Activated T-helper 1 cell treated with Interleukin-2 at 50 U/mL for 16 hours (primary cell): ENCODE results near the gene ELF3.
A peak's percentile ranks its signal among the peaks of the same experiment; 100 is the strongest.
"Not testable (repeated sequence)": the region's sequence is repeated elsewhere in the genome, so short reads cannot be mapped to it uniquely, and the experiment has no call there.

ENCODE experiments used
- DNase-seq: peaks from one replicate; pipeline ENCODE4 v3.0.0-alpha.2; 2020; ENCODE audit warnings: low read depth

ELF3 gene

GRCh38 chr1:202007805-202008489 is 2.4 kb upstream of the ELF3 start:
- no peak for DNase-seq

DNA sequence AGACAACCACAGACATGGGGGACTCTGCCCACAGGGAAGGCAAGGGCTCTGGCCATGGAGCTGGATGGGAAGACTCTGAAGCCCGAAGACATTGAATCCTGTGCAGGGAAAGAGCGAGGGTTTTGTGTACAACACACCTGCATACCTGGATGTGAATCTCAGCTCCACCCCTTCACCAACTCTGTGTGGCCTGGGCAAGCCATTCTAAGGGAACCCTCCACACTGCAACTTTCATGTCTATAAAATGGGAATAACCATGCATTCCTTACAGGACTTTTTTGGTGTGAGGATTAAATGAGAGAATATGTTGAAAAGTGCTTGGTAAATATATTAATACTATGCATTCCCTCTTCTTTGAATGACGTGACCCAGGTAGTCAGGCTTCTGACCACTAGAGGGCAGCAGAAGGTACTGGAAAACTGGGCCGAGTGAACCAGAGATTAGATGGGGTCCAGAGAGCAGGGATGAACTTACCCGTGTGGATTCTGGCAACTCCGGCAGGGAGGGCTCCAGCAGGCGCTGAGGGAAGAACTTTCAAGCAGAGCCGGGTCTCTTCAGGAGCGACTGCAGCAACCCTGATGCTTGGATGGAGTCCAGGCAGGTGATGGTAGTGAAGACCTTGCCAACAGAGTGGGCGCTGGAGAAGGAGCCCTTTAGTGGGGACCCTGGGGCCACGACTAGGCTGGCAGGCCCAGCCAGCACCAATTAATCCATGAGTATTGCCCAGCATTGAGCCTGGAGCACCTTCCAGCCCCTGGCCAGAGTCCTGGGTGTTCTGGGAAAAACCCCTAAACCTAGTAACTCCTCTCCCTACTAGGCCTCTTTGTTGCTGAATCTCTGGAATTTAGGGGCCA is 834 bp upstream of the ELF3 start:
- peak; percentile 28 for DNase-seq

- no peak for DNase-seq
Observed at GRCh38 chr1:202011994-202012393, 1.6 kb downstream of the ELF3 start.

DNA sequence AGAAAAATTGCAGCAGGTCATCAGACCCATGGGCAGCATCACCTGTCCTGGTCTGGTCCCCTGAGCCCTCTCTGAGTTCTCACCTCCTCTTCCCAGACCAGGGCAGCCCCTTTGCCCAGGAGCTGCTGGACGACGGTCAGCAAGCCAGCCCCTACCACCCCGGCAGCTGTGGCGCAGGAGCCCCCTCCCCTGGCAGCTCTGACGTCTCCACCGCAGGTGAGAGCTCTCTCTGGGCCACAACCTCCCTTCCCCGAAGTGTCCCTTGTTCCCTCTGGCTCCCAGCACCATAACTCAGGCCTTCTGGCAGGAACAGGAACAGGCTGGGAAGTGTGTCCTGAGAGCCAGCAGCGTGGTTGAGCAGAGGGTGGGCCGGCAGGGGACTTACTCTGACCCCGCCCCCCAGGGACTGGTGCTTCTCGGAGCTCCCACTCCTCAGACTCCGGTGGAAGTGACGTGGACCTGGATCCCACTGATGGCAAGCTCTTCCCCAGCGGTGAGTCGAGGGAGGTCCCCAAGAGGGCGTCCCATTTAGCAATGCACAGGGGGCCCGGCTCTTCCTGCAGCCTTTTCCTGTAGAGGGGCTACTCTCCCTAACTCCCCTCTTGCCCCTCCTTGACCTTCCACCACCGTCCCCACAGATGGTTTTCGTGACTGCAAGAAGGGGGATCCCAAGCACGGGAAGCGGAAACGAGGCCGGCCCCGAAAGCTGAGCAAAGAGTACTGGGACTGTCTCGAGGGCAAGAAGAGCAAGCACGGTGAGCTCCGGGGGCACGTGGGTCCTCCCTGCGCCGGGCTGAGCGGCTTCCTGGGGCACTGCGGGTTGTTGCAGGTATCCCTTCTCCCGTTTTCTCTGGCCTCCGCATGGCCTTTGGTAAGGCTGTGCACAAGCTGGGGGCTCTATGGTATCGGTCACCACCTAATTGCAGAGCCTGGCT is 2.4 kb downstream of the ELF3 start:
- no peak for DNase-seq

DNA sequence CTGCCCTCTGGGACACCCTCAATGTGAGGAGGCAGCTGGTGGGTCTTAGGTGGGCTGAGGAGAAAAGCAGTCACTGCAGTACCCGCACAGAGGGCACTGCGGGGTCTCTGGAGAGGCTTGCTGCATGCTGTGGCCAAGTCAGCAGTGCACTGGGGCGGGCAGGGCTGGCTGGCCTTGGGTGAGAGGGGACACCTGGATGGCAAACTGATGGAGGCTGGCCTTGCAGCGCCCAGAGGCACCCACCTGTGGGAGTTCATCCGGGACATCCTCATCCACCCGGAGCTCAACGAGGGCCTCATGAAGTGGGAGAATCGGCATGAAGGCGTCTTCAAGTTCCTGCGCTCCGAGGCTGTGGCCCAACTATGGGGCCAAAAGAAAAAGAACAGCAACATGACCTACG is 3.2 kb downstream of the ELF3 start:
- DNase-seq: no peak

DNA sequence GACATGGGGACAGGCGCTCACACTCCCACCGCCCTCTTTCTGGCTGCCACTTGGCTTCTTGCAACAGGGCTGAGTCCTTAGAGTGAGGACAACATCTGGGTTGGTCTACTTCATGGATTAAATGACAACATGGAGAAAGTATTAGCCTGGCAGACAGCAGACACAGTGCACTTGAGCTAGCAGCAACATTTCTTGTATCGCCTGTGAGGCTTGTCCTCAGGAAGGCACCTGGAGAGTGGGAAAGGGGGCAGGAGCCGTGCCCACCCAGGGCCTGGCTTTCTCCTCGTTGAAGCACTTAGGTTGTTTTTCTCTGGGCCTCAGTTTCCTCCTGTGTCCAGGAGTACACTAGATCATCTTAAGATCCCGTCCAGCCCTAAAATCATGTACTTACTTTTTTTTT is 3.7 kb downstream of the ELF3 start:
- DNase-seq: no peak

DNA sequence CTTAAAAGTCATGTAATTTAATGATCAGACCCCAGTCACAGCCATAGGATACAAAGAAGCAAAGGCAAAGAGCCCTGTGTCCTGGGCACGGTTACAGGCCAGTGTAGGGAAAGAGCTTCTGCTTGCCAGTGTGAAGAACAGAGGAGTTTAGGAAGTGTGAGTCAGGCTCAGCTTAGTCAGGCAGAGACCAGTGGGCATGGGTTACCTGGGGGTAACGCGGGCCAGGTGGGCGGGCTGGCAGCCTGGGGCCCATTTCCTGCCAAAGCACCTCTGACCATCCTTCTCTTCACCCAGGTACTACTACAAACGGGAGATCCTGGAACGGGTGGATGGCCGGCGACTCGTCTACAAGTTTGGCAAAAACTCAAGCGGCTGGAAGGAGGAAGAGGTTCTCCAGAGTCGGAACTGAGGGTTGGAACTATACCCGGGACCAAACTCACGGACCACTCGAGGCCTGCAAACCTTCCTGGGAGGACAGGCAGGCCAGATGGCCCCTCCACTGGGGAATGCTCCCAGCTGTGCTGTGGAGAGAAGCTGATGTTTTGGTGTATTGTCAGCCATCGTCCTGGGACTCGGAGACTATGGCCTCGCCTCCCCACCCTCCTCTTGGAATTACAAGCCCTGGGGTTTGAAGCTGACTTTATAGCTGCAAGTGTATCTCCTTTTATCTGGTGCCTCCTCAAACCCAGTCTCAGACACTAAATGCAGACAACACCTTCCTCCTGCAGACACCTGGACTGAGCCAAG is 4.7 kb downstream of the ELF3 start:
- DNase-seq: no peak

GRCh38 chr1:202015662-202015937 is 5.2 kb downstream of the ELF3 start:
- no peak for DNase-seq

- no peak for DNase-seq
Observed at GRCh38 chr1:202016022-202016810, 5.8 kb downstream of the ELF3 start.

DNA sequence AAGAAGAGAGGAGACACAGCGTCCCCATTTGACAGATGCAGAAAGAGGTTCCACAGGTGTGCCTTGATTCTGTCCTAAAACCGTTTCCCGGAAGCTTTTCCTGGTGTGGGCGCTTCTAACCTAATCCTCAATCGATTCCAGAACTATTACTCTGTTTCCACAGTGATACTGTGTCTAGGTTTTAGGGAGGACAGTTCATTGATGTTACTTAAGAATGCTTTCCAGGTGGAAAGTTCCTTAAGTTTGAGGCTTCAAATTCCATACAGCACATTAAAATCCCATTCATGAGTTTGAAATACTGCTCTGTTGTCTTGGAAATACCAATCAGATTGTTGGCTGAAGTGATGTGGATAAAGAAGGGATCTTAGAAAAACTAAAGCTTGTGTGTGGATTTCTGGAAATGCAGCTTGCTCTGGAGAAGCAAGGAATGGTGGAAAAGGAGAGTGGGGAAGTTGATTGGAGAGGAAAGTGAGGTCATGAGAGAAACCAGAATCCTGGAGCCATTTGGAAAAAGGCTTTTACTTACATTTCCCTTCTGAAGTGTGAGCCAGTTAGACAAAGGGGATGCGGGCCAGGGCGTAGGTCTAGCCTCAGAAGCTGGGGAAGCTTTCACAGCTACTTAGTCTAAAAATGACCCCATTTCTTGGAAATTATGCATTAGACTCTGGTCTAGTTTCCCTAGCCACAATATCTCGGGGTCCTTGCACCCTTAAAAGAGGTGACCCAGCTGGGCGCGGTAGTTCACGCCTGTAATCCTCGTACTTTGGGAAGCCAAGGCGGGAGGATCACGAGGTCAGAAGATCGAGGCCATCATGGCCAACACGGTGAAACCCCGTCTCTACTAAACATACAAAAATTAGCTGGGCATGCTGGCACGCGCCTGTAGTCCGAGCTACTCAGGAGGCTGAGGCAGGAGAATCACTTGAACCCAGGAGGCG is 6.7 kb downstream of the ELF3 start:
- no peak for DNase-seq

DNA sequence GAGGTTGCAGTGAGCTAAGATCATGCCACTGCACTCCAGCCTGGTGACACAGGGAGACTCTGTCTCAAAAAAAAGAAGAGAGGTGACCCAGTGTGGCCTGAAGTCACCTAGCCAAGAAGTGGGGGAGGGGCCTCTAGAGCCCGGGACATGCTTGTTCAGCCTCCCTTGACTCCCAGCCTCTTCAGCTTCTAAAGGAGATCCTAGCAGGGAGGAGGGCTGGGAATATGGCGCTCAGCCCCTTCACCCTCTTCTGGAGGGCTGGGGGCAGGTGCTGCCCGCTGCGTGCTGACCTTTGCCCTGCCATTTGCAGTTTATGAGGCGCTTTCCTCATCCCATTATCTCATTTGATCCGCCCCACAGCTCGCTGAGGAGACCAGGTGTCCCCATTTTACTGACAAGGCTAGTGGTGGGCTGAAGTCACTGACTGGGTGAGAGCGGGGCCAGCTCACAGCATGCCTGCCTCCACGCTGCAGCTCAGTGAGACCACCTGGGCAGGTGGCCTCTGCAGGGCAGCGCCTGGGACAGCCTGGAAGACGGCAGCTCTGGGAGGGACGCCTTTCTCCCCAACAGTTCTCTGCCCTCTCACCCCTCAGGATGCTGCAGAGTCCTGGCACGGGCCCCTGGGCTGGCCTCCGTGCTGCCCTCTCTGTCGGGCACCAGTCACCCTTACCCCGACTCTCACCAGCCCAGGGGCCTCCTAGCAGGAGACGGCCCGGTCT is 7.5 kb downstream of the ELF3 start:
- no peak for DNase-seq

GRCh38 chr1:202018468-202019234 is 8.3 kb downstream of the ELF3 start:
- no peak for DNase-seq

DNA sequence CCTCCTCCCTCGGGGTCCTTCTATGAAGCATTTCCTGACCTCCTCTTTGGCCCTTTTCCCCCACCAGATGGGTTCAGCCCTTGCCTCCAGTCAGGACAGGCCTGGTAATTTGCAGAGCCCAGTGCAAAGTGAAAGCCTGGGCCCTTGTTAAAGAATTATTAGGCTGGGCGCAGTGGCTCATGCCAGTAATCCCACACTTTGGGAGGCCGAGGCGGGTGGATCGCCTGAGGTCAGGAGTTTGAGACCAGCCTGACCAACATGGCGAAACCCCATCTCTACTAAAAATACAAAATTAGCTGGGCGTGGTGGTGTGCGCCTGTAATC is 8.8 kb downstream of the ELF3 start:
- not testable (repeated sequence) for DNase-seq

DNA sequence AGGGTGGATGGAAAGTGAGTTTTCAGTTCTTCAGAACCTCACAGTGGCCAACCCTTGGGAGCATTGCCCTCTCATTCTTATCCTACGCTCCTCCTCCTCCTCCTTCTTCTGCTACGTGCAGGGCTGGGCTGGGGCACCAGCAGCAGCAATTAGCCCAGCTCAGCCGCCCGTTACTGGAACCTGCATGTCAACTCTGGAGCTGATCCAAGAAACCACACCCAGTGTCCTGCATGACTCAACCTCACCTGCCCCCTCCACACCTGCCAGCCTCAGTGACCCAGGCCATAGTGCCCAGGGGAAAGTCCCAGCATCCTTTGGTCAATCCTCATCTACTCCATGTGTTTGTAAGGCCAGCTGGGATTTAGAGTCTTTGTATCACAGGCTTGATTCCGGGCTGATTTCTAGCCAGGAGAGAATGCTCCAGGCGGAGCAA is 12.6 kb downstream of the ELF3 start:
- DNase-seq: no peak

DNA sequence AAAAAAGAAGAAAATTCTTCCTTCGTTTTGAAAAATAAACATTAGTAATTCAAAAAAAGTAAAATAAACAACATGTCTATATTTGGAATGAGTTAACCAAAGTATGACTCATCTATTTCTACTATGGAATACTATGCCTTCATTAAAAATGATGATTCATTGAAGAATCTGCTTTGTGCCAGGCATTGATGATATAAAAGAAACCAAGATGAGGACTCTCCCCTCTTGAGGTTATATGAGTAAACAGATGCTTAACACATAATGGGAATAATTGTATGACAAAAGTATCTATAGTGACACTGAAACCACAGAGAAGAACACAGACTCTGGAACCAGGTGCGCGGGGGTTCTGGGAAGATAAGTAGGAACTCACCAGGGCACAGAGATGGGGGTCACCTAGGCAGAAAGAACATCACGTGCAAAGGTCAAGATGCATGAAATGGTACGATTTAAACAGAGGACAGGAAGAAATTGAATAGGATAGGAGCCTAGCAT is 18.8 kb downstream of the ELF3 start:
- no peak for DNase-seq

DNA sequence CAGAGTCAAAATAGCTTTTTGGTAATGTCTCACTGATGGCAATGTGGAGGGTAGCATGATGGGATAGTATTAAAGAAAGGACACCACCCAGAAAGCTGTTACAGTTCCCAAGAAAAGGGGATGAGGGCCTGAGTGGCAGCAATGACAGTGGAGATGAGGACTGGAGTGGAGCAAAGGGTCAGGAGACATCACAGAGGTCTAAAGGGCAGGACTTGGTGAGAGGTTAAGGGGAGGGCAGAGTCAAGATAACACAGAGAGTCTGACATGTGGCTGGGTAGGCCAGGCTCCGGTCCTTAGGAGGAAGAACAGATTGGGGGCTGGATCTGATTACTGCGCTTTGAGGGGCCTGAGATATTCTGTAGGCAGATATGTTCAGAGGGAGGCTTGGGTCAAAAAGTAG is 19.3 kb downstream of the ELF3 start:
- DNase-seq: no peak

GRCh38 chr1:202031796-202032195 is 21.4 kb downstream of the ELF3 start:
- DNase-seq: no peak

DNA sequence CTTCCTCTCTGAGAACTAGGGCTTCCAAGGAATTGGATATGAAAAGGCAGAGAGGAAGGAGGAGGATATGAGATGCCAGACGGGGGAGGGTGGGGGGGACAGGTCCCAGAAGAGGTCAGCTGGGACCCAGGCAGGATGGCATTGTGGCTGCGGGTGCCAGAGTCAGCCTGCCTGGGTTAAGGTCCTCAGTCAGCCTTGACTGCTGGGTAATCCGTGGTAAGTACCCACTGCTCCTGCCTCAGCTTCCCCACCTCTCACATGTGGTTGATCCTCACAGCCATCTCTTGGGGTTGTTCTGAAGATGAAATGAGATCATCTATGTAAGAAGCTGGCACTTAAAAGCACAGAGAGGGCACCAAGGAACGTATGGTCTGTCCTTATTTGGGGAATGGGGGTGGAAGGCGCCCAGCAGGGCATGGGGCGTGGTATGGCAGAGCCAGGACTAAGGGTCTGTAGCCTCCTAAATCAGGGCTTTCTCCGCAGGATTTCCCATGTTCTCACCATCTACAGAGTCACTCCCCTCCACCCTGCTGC is 23.8 kb downstream of the ELF3 start:
- DNase-seq: no peak
